ENCODE results near the gene CLASP1. TPM values are rescaled to one million over a fixed set of nuclear protein-coding genes. Genes with fewer than 3 reads are reported as not detected.

CLASP1 gene
- total RNA-seq, 3 donors from 2014 or later: 30.0 to 64.6 (median 35.1) TPM

DNA sequence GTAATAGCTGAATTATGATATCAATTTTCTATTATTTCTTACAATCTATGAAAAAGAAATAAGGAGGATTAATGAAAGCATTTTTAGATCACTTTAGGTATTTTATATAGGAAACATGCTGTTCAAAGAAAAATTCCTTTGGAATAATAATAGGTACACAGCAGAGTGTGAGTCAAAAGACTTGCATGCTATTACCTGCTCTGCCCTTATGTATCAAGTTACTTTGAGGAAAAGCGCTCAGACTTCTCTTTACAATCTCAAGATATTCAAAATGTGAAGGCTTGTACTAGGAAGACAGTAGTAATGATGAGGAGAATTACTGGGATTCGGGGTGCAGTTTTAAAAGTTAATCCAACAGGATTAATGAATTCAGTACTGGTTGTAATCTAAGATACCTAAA is 147.7 kb downstream of the CLASP1 start:
- no peaks in the 10 kb centered on the region for H3K9me3 ChIP-seq
- H3K36me3 ChIP-seq (ENCODE audit: low read depth): no peaks in the 10 kb centered on the region
- H3K4me3 ChIP-seq: no peak overlapping the region
- H3K4me1 ChIP-seq (ENCODE audit: low read depth): no peaks in the 10 kb centered on the region
- TF ChIP-seq CTCF (IDR thresholded peaks at IDR 0.05): no peak
- intact Hi-C loops (cut with DNase I, micrococcal nuclease): no loop called here
- no peak for ATAC-seq
- DNase-seq: no peak

- no peaks in the 10 kb centered on the region for H3K4me1 ChIP-seq (ENCODE audit: low read depth)
- no peak overlapping the region for H3K4me3 ChIP-seq
- no peaks in the 10 kb centered on the region for H3K36me3 ChIP-seq (ENCODE audit: low read depth)
- TF ChIP-seq CTCF (IDR thresholded peaks at IDR 0.05): no peak
- intact Hi-C loops (cut with DNase I, micrococcal nuclease): no loop called here
- no peak for DNase-seq
- ATAC-seq: no peak
- H3K9me3 ChIP-seq: no peaks in the 10 kb centered on the region
Measured at GRCh38 chr2:121501031-121501430, 148.2 kb downstream of the CLASP1 start.

- Histone ChIP-seq H3K4me3 (no peak overlapping the region), H3K9me3 (no peaks in the 10 kb centered on the region), H3K36me3 (ENCODE audit: low read depth) (no peaks in the 10 kb centered on the region), H3K4me1 (ENCODE audit: low read depth) (no peaks in the 10 kb centered on the region)
- intact Hi-C loops (cut with DNase I, micrococcal nuclease): no loop called here
- DNase-seq (no peak), ATAC-seq (no peak)
- TF ChIP-seq CTCF (IDR thresholded peaks at IDR 0.05): no peak
Measured at GRCh38 chr2:121498731-121499130, 150.5 kb downstream of the CLASP1 start.

GRCh38 chr2:121492409-121492808 is 156.9 kb downstream of the CLASP1 start:
- H3K4me3 ChIP-seq: no peak overlapping the region
- ATAC-seq (no peak), DNase-seq (no peak)
- H3K36me3 ChIP-seq (ENCODE audit: low read depth): no peaks in the 10 kb centered on the region
- H3K9me3 ChIP-seq: no peaks in the 10 kb centered on the region
- no peaks in the 10 kb centered on the region for H3K4me1 ChIP-seq (ENCODE audit: low read depth)
- intact Hi-C loops (cut with DNase I, micrococcal nuclease): no loop called here
- no peak for TF ChIP-seq CTCF (IDR thresholded peaks at IDR 0.05)

GRCh38 chr2:121491518-121491917 is 157.7 kb downstream of the CLASP1 start:
- no peak overlapping the region for H3K4me3 ChIP-seq
- intact Hi-C loops (cut with DNase I, micrococcal nuclease): no loop called here
- DNase-seq: no peak
- TF ChIP-seq CTCF (IDR thresholded peaks at IDR 0.05): no peak
- H3K9me3 ChIP-seq: no peaks in the 10 kb centered on the region
- no peak for ATAC-seq
- no peaks in the 10 kb centered on the region for H3K36me3 ChIP-seq (ENCODE audit: low read depth)
- H3K4me1 ChIP-seq (ENCODE audit: low read depth): no peaks in the 10 kb centered on the region

DNA sequence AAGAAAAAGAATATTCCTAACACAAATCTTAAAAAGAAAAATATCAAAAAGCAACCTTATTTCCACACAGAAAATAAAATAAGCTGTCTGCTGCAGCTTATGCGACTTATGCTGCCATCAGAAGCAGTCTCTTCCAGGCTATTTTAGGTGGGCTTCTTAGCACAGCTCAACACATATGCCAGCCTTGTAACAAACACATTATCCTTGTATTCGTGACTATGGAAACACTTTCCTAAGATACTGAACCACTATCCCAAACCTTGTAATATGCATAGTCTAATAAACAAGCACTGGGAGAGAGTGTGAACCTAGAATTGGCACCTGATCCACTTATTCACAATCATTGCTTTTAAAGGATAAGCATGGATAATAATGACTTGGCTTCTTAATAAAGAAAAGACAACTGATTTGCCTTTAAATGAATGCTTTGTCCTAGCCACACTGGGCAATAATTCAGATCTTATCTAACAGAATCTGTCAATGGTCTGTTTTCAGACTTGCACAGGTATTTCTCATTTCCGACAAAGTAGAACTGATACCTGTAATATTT is 158.6 kb downstream of the CLASP1 start:
- H3K9me3 ChIP-seq: no peaks in the 10 kb centered on the region
- DNase-seq: no peak
- TF ChIP-seq CTCF (IDR thresholded peaks at IDR 0.05): no peak
- no peak for ATAC-seq
- intact Hi-C loops (cut with DNase I, micrococcal nuclease): no loop called here
- no peaks in the 10 kb centered on the region for H3K36me3 ChIP-seq (ENCODE audit: low read depth)
- no peaks in the 10 kb centered on the region for H3K4me1 ChIP-seq (ENCODE audit: low read depth)
- no peak overlapping the region for H3K4me3 ChIP-seq
